ENCODE results near the gene PTGDR2.

DNA sequence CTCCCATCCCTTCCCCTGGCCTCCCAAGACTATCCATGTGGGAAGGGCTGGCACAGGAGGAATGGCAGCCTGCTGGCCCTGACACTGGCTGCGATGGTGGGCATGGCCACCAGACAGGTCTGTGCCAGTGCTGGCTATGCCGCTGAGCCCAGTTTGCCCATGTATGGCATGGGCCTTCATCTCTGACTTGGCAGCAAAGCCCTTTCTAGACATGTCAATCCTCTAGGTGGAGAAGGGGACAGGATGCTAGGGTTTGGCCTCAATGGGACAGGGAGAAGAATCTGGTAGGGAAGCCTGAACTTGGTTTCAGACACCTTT is 20.4 kb upstream of the PTGDR2 start:
- TF ChIP-seq, protein P1, sequence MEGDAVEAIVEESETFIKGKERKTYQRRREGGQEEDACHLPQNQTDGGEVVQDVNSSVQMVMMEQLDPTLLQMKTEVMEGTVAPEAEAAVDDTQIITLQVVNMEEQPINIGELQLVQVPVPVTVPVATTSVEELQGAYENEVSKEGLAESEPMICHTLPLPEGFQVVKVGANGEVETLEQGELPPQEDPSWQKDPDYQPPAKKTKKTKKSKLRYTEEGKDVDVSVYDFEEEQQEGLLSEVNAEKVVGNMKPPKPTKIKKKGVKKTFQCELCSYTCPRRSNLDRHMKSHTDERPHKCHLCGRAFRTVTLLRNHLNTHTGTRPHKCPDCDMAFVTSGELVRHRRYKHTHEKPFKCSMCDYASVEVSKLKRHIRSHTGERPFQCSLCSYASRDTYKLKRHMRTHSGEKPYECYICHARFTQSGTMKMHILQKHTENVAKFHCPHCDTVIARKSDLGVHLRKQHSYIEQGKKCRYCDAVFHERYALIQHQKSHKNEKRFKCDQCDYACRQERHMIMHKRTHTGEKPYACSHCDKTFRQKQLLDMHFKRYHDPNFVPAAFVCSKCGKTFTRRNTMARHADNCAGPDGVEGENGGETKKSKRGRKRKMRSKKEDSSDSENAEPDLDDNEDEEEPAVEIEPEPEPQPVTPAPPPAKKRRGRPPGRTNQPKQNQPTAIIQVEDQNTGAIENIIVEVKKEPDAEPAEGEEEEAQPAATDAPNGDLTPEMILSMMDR (IDR thresholded peaks at IDR 0.05), result no peak
- no peak for TF ChIP-seq POLR2AphosphoS5 (IDR thresholded peaks at IDR 0.05)
- TF ChIP-seq POLR2A (IDR thresholded peaks at IDR 0.05), result no peak

Measured in breast epithelium (tissue), 3 donors.